HG03139 (cell line): Measurements from ENCODE around the gene ARHGAP18.

Experiments used
- ATAC-seq: cut with Tn5 transposase; IDR thresholded peaks from one replicate; pipeline ENCODE4 v1.9.1; 2021; ENCODE audit not compliant: unreplicated experiment

Gene ARHGAP18

DNA sequence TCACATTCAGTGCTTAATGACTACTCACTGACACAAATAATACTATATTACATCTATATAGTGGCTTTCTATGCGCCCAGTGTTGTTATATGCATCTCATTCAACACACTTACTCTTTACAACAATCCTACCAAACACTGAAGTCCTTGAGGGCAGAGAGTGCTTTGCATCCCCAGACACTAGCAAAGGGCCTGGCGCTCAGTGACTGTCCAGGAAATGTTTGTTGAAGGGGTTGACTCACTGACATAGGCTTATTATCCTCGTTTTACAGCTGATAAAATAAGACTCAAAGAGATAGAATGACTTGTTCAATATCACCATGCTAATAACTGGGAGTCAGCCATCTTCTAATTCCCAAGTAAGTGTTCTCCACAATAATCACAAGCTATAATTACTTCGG, 163.3 kb downstream of the ARHGAP18 start:
- no peak for ATAC-seq

DNA sequence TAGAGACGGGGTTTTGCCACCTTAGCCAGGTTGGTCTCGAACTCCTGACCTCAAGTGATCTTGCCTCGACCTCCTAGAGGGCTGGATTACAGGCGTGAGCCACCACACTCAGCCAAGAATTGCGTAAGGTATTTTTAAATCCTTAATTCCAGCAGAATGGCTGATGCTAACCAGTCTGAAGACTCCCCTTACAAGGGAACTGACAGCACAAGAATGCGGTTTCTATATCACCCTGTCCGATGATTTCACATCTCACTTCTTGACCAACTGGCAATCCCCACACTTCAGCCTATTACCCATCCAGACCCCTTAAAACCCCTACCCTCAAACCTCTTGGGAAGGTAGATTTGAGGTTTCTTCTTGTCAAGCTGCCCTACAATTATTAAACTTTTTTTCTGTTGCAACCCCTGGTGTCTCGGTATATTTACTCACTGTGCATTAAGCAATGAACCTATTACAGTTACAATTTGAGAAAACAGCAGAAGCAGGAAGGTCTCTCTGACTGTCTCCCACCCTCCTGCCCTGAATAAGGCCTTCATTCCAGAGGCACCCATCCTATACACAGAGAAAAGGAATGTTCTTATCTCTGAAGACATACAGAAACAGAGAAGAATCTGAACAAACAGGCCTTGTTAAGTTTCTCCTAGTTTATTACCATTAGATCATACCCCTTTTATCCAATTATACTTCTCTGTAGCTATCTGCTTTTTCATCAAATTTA, 164.9 kb downstream of the ARHGAP18 start:
- ATAC-seq, result no peak

DNA sequence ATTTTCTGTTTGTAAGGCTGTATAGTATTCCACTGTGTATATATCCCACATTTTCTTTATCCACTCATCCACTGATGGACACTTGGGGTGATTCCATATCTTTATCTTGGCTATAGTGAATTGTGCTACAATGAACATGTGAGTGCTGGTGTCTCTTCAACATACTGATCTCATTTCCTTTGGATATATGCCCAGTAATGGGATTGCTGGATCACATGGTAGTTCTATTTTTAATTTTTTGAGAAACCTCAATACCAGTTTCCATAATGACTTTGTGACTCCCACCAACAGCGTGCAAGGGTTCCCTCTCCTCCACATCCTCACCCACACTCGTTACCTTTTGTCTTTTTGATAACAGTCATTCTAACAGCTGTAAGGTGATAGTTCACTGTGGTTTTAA, 166.0 kb downstream of the ARHGAP18 start:
- ATAC-seq, result no peak

GRCh38 chr6:129542705-129543104, 167.3 kb downstream of the ARHGAP18 start:
- ATAC-seq, result no peak

DNA sequence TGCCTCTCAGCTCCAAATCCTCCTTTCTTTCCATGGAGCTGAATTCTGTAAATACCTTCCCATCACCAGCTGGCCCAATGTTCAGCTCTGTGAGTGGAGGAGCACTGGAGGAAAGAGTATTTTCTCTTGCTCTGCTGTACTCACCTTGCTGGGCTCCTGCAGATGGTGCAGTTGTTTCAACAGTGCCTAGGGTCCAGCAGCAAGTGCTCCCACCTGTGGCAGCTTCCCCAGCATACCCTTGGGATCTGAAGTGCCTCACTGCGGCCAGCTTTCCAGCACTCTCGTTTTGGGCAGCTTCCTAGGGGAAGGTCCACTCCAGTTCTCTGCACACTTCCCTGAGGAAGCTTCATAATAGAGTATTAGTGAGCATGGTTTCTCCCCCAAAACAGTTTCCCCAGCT, 170.9 kb downstream of the ARHGAP18 start:
- no peak for ATAC-seq

- ATAC-seq, result no peak
Measured at GRCh38 chr6:129536271-129536670, 173.7 kb downstream of the ARHGAP18 start.

- no peak for ATAC-seq
Measured at GRCh38 chr6:129534926-129535325, 175.1 kb downstream of the ARHGAP18 start.
